KOPT-K1 (cell line): ENCODE measurements around the gene CCDC81.
"Not testable (repeated sequence)": the region's sequence is repeated elsewhere in the genome, so short reads cannot be mapped to it uniquely, and the experiment has no call there.

Experiments used
- H3K27ac ChIP-seq: fragments of 200-600 bp; sonication (generic); 2 replicates; pipeline ENCODE4 v1.5.1; 2016; ENCODE audit warnings: antibody characterized with exemption, mild to moderate bottlenecking, low read depth, low read length; ENCODE audit not compliant: poor library complexity, severe bottlenecking
- H3K36me3 ChIP-seq: fragments of 200-600 bp; sonication (generic); 2 replicates; pipeline ENCODE4 v1.5.1; 2017; ENCODE audit warnings: antibody characterized with exemption, mild to moderate bottlenecking, low read length, moderate library complexity; ENCODE audit not compliant: insufficient read depth
- H3K9me3 ChIP-seq: fragments of 200-600 bp; sonication (generic); 2 replicates; pipeline ENCODE4 v1.5.1; 2017; ENCODE audit warnings: antibody characterized with exemption, low read length, mild to moderate bottlenecking; ENCODE audit not compliant: insufficient read depth, poor library complexity, severe bottlenecking

The CCDC81 gene

GRCh38 chr11:86374586-86374985, at the start of gene CCDC81:
Gene CCDC81 (plus strand): TSS chr11:86374887. CDS start chr11:86375164, 277 bp downstream.
- H3K27ac ChIP-seq: no peak within 1 kb of the TSS
- H3K9me3 ChIP-seq: no peaks in the 10 kb centered on the region
- H3K36me3 ChIP-seq: no peaks in the 10 kb centered on the region

GRCh38 chr11:86335131-86335767, 39.4 kb upstream of the CCDC81 start:
- peaks cover 73% of the 10 kb centered on the region for H3K36me3 ChIP-seq
- no peaks in the 10 kb centered on the region for H3K9me3 ChIP-seq
- no peak overlapping the region for H3K27ac ChIP-seq

GRCh38 chr11:86337227-86337626, 37.5 kb upstream of the CCDC81 start:
- H3K9me3 ChIP-seq: no peaks in the 10 kb centered on the region
- no peak overlapping the region for H3K27ac ChIP-seq
- H3K36me3 ChIP-seq: peaks cover 64% of the 10 kb centered on the region

GRCh38 chr11:86341382-86341781, 33.3 kb upstream of the CCDC81 start:
- Histone ChIP-seq H3K9me3 (no peaks in the 10 kb centered on the region), H3K27ac (no peak overlapping the region), H3K36me3 (peaks cover 38% of the 10 kb centered on the region)

- Histone ChIP-seq H3K36me3 (peaks cover 19% of the 10 kb centered on the region), H3K9me3 (no peaks in the 10 kb centered on the region), H3K27ac (no peak overlapping the region)
Observed at GRCh38 chr11:86346513-86346912, 28.2 kb upstream of the CCDC81 start.

GRCh38 chr11:86355256-86355655, 19.4 kb upstream of the CCDC81 start:
- H3K27ac ChIP-seq: no peak overlapping the region
- no peaks in the 10 kb centered on the region for H3K9me3 ChIP-seq
- no peaks in the 10 kb centered on the region for H3K36me3 ChIP-seq

GRCh38 chr11:86357412-86357811, 17.3 kb upstream of the CCDC81 start:
- not testable (repeated sequence) for H3K27ac ChIP-seq, H3K9me3 ChIP-seq, H3K36me3 ChIP-seq

GRCh38 chr11:86358720-86359119, 16.0 kb upstream of the CCDC81 start:
- Histone ChIP-seq H3K36me3 (no peaks in the 10 kb centered on the region), H3K9me3 (peaks cover 3% of the 10 kb centered on the region), H3K27ac (no peak overlapping the region)

GRCh38 chr11:86360775-86361395, 13.8 kb upstream of the CCDC81 start:
- Histone ChIP-seq H3K9me3 (peaks cover 8% of the 10 kb centered on the region), H3K36me3 (no peaks in the 10 kb centered on the region), H3K27ac (no peak overlapping the region)

GRCh38 chr11:86363424-86363823, 11.3 kb upstream of the CCDC81 start:
- peaks cover 8% of the 10 kb centered on the region for H3K9me3 ChIP-seq
- H3K27ac ChIP-seq: no peak overlapping the region
- no peaks in the 10 kb centered on the region for H3K36me3 ChIP-seq

- H3K27ac ChIP-seq: no peak overlapping the region
- H3K9me3 ChIP-seq: peaks cover 8% of the 10 kb centered on the region
- no peaks in the 10 kb centered on the region for H3K36me3 ChIP-seq
Observed at GRCh38 chr11:86365546-86365945, 9.1 kb upstream of the CCDC81 start.

- Histone ChIP-seq H3K27ac (no peak overlapping the region), H3K9me3 (no peaks in the 10 kb centered on the region), H3K36me3 (no peaks in the 10 kb centered on the region)
Observed at GRCh38 chr11:86369668-86370067, 5.0 kb upstream of the CCDC81 start.

- Histone ChIP-seq H3K27ac (no peak overlapping the region), H3K9me3 (no peaks in the 10 kb centered on the region), H3K36me3 (no peaks in the 10 kb centered on the region)
Observed at GRCh38 chr11:86370171-86370570, 4.5 kb upstream of the CCDC81 start.

- Histone ChIP-seq H3K9me3 (no peaks in the 10 kb centered on the region), H3K36me3 (no peaks in the 10 kb centered on the region), H3K27ac (no peak overlapping the region)
Observed at GRCh38 chr11:86370922-86371594, 3.6 kb upstream of the CCDC81 start.

GRCh38 chr11:86372041-86372440, 2.6 kb upstream of the CCDC81 start:
- H3K36me3 ChIP-seq: no peaks in the 10 kb centered on the region
- no peaks in the 10 kb centered on the region for H3K9me3 ChIP-seq
- no peak overlapping the region for H3K27ac ChIP-seq

GRCh38 chr11:86372586-86372985, 2.1 kb upstream of the CCDC81 start:
- Histone ChIP-seq H3K36me3 (no peaks in the 10 kb centered on the region), H3K27ac (no peak overlapping the region), H3K9me3 (no peaks in the 10 kb centered on the region)
